ENCODE results near the gene EGFL6.

GRCh38 chrX:13655674-13656073, 86.3 kb downstream of the EGFL6 start:
- TF ChIP-seq REST (IDR thresholded peaks at IDR 0.05; ENCODE audit: low read depth) (no peak), MAX (IDR thresholded peaks at IDR 0.05) (no peak), USF1 (IDR thresholded peaks at IDR 0.05) (no peak), TAF1 (IDR thresholded peaks at IDR 0.05; ENCODE audit: low read depth) (no peak), CREB1 (IDR thresholded peaks at IDR 0.05; ENCODE audit: low read depth) (no peak)

Data from Ishikawa (cell line).